Kidney (tissue), 14 donors: ENCODE results near the gene GNAS. TPM values are rescaled to one million over a fixed set of nuclear protein-coding genes. Genes with fewer than 3 reads are reported as not detected.

Experiments
- DNase-seq, 5 donors: peaks; one replicate each; pipeline ENCODE4 v3.0.0-alpha.2; 2013 to 2020
- FAIRE-seq: peaks from 2 replicates; lab custom pipeline; 2012; peaks lifted over from hg19 to GRCh38; lab: Jason Lieb, UNC
- H3K27ac ChIP-seq, 2 donors: one replicate each; pipeline ENCODE4 v1.7.0; 2013; ENCODE audit warnings: low read depth in 2 of 2, low read length in 2 of 2, inconsistent platforms in 1 of 2
- H3K27me3 ChIP-seq: one replicate; pipeline ENCODE4 v1.7.1; 2013; ENCODE audit warnings: low read length, inconsistent platforms; ENCODE audit not compliant: control insufficient read depth, insufficient read depth
- H3K36me3 ChIP-seq, 3 donors: one replicate each; pipeline versions ENCODE4 v1.7.0 to v1.7.1; 2013; ENCODE audit warnings: low read length in 3 of 3, control low read depth in 1 of 3, inconsistent platforms in 1 of 3; ENCODE audit not compliant: insufficient read depth in 3 of 3, control insufficient read depth in 2 of 3
- H3K4me1 ChIP-seq, 3 donors: one replicate each; pipeline versions ENCODE4 v1.7.0 to v1.7.1; 2013; ENCODE audit warnings: low read length in 3 of 3, inconsistent platforms in 1 of 3, low read depth in 1 of 3; ENCODE audit not compliant: control insufficient read depth in 2 of 3, insufficient read depth in 2 of 3
- H3K4me3 ChIP-seq, 3 donors: one replicate each; pipeline versions ENCODE4 v1.7.0 to v1.8.1; 2013; ENCODE audit warnings: low read length in 3 of 3, control low read depth in 1 of 3, inconsistent platforms in 1 of 3
- H3K9ac ChIP-seq, 3 donors: one replicate each; pipeline versions ENCODE4 v1.7.0 to v1.7.1; 2013; ENCODE audit warnings: low read length in 3 of 3, control low read depth in 1 of 3, inconsistent platforms in 1 of 3
- H3K9me3 ChIP-seq, 3 donors: one replicate each; pipeline versions ENCODE4 v1.7.0 to v1.7.1; 2013; ENCODE audit warnings: low read length in 3 of 3, control low read depth in 1 of 3, inconsistent platforms in 1 of 3; ENCODE audit not compliant: control insufficient read depth in 2 of 3, insufficient read depth in 1 of 3
- intact Hi-C: fragments of 100-400 bp; cut with DNase I; formaldehyde crosslinking; loops from one replicate; pipeline ENCODE4 v1.11.1; 2022
- polyA plus RNA-seq: library from polyadenylated mRNA; stranded (reverse); fragments of 350-450 nt; fragmentation: Illumina TruSeq; extraction: RNeasy Lipid Tissue Mini Kit (QIAGEN cat#74804); gene quantifications from one replicate; pipeline ENCODE4 v1.2.3, GENCODE V29; 2014; ENCODE audit warnings: low read depth, low replicate concordance; ENCODE audit not compliant: insufficient read depth
- total RNA-seq: library from RNA; stranded (reverse); fragmentation: NEBNext Ultra II Directional; extraction: Animal tissue kit (Norgen Biotek cat#: 25700); gene quantifications from one replicate; pipeline ENCODE4 v1.2.1, GENCODE V29; 2021
- TF ChIP-seq, protein P1 (sequence below): IDR thresholded peaks from 3 replicates; pipeline ENCODE4 v1.5.1; 2012; ENCODE audit warnings: mild to moderate bottlenecking, moderate library complexity, borderline replicate concordance; ENCODE audit not compliant: insufficient read depth; ENCODE audit errors: extremely low read depth
- donor health status: control.
- donor health status: control.
- donor health status: control.
- donor health status: control.
- donor health status: control.
- donor health status: DM: yes; HTN: yes; CAD: no.
- donor health status: Normal renal cell carcinoma (clear cell type).

GNAS gene
- total and polyA plus RNA-seq, 2 donors from 2014 or later = 792 to 867 TPM

DNA sequence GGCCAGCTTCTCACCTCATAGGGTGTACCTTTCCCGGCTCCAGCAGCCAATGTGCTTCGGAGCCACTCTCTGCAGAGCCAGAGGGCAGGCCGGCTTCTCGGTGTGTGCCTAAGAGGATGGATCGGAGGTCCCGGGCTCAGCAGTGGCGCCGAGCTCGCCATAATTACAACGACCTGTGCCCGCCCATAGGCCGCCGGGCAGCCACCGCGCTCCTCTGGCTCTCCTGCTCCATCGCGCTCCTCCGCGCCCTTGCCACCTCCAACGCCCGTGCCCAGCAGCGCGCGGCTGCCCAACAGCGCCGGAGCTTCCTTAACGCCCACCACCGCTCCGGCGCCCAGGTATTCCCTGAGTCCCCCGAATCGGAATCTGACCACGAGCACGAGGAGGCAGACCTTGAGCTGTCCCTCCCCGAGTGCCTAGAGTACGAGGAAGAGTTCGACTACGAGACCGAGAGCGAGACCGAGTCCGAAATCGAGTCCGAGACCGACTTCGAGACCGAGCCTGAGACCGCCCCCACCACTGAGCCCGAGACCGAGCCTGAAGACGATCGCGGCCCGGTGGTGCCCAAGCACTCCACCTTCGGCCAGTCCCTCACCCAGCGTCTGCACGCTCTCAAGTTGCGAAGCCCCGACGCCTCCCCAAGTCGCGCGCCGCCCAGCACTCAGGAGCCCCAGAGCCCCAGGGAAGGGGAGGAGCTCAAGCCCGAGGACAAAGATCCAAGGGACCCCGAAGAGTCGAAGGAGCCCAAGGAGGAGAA is 12.3 kb upstream of the GNAS start:
- intact Hi-C loops = no loop called here
- DNase-seq = peak in 2 of 5 donors; percentile 37 to 67
- peak overlapping the region in 1 of 3 donors; percentile 11 for H3K4me3 ChIP-seq

DNA sequence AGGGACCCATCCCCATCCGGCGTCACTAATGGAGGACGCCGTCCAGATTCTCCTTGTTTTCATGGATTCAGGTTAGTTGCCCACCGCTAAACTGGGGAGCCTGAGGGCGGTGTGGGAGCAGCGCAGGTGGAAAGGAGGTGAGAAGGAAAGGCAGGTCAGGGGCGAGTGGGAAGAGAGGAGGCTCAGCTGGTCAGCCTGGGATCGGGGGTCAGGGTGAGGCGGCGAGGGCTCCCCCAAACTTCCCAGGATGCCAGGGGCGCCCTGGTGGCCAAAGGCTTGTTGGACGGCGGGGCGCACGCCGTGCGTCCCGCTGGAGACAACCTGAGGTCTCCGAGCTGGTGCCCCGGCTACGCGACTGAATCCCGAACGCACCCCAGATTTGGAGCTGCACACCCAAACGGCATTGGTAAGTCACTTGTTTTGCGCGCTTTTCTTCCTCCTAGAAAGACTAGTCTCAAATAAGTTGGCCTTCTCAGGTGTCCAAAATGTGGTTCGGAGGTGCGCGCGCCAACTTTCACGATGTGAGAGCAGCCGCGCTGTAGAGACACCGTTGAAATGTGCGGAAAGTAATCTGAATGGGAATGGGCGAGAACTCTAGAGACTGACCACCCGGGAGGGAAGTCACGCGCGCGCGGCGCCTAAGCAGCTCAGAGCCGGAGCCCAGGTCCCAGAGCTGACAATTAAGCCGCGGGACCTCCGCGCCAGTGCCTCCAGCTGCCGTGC is 11.5 kb upstream of the GNAS start:
- TF ChIP-seq, protein P1, sequence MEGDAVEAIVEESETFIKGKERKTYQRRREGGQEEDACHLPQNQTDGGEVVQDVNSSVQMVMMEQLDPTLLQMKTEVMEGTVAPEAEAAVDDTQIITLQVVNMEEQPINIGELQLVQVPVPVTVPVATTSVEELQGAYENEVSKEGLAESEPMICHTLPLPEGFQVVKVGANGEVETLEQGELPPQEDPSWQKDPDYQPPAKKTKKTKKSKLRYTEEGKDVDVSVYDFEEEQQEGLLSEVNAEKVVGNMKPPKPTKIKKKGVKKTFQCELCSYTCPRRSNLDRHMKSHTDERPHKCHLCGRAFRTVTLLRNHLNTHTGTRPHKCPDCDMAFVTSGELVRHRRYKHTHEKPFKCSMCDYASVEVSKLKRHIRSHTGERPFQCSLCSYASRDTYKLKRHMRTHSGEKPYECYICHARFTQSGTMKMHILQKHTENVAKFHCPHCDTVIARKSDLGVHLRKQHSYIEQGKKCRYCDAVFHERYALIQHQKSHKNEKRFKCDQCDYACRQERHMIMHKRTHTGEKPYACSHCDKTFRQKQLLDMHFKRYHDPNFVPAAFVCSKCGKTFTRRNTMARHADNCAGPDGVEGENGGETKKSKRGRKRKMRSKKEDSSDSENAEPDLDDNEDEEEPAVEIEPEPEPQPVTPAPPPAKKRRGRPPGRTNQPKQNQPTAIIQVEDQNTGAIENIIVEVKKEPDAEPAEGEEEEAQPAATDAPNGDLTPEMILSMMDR = no peak
- Histone ChIP-seq H3K27ac (no peak overlapping the region), H3K4me1 (peaks cover 0 to 3% (median 0%) of the 10 kb centered on the region in 3 donors), H3K4me3 (no peak overlapping the region), H3K9me3 (no peaks in the 10 kb centered on the region), H3K27me3 (peaks cover 3% of the 10 kb centered on the region), H3K36me3 (no peaks in the 10 kb centered on the region), H3K9ac (no peak overlapping the region)
- no peak for DNase-seq
- no peak for FAIRE-seq
- intact Hi-C loops = no loop called here

More for the DNA sequence above, 12.3 kb upstream of the GNAS start:
- H3K4me1 ChIP-seq = peaks cover 0 to 3% (median 0%) of the 10 kb centered on the region in 3 donors
- FAIRE-seq = no peak
- no peaks in the 10 kb centered on the region for H3K36me3 ChIP-seq
- no peak overlapping the region for H3K27ac ChIP-seq
- TF ChIP-seq, protein P1 = no peak
- peaks cover 3% of the 10 kb centered on the region for H3K27me3 ChIP-seq
- no peaks in the 10 kb centered on the region for H3K9me3 ChIP-seq
- no peak overlapping the region for H3K9ac ChIP-seq

DNA sequence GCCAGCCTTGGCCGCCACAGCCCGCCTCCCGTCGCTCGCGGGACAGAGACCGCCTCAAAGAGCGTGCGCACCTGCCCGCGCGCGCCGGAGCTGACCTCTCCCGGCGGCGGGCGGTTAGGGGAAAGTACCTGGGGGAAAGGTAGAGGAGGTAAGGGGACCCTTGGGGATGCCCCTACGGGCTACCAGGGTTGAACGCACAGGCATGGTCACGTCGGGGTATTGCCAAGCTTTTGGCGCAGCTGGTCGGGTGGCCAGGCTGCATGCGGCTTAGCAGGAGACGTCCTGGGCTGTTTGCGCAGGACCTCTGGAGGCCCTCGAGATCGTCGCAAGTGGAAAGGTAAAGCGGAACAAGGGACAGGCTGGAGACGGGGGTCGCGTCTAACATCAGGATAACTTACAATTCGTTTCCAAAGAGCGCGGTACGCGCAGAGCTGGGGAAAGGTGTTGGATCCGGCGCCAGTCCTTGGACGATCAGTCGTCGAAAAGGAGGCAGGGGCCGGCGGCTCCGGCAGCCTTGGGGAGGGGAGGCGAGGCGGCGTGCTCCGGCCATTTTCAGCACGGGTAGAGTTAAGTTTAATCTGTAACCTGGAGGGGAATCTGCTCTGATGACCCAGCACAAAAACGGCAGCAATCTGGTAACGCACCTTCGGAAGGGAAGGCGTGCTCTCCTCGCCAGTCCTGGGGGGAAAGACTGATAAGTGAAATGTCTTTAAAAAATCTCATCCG is 10.8 kb upstream of the GNAS start:
- no peak overlapping the region for H3K27ac ChIP-seq
- no peak overlapping the region for H3K9ac ChIP-seq
- H3K36me3 ChIP-seq = no peaks in the 10 kb centered on the region
- H3K4me3 ChIP-seq = no peak overlapping the region
- intact Hi-C loops = no loop called here
- DNase-seq = peak in 1 of 5 donors; percentile 43
- peaks cover 0 to 3% (median 0%) of the 10 kb centered on the region in 3 donors for H3K4me1 ChIP-seq
- no peak for FAIRE-seq
- no peaks in the 10 kb centered on the region for H3K9me3 ChIP-seq
- TF ChIP-seq, protein P1 = no peak
- peaks cover 3% of the 10 kb centered on the region for H3K27me3 ChIP-seq
